ENCODE data around the gene MDM2. TPM values are rescaled to one million over a fixed set of nuclear protein-coding genes. Genes with fewer than 3 reads are reported as not detected.
"Not testable (repeated sequence)": the region's sequence is repeated elsewhere in the genome, so short reads cannot be mapped to it uniquely, and the experiment has no call there.

Gene MDM2
- total and polyA plus RNA-seq, 3 donors from 2014 or later: 28.8 to 56.1 (median 40.6) TPM

GRCh38 chr12:68863886-68864454, 56.0 kb downstream of the MDM2 start:
- TF ChIP-seq CTCF (IDR thresholded peaks at IDR 0.05): peak; percentile 24 to 52 (median 38)
- intact Hi-C loops (cut with DNase I; ENCODE audit: low total_unique reads); DNase-seq; H3K4me1 ChIP-seq; H3K9me3 ChIP-seq; H3K4me3 ChIP-seq; H3K36me3 ChIP-seq (ENCODE audit: low read depth, missing control alignments); H3K27me3 ChIP-seq; H3K27ac ChIP-seq: not testable (repeated sequence)
- 78 to 85% methylated on average over 8 of the region's 8 CpGs for WGBS, 2 donors

GRCh38 chr12:68864604-68865003, 56.6 kb downstream of the MDM2 start:
- Histone ChIP-seq H3K4me3 (no peak overlapping the region), H3K27ac (no peak overlapping the region), H3K9me3 (no peaks in the 10 kb centered on the region), H3K27me3 (no peaks in the 10 kb centered on the region), H3K4me1 (no peaks in the 10 kb centered on the region), H3K36me3 (ENCODE audit: low read depth, missing control alignments) (no peaks in the 10 kb centered on the region)
- TF ChIP-seq CTCF (IDR thresholded peaks at IDR 0.05) (no peak), POLR2A (IDR thresholded peaks at IDR 0.05) (no peak)
- DNase-seq: no peak
- 91 to 95% methylated on average over 3 of the region's 3 CpGs for WGBS, 2 donors
- intact Hi-C loops (cut with DNase I; ENCODE audit: low total_unique reads): no loop called here

GRCh38 chr12:68865399-68866164, 57.6 kb downstream of the MDM2 start:
- Histone ChIP-seq H3K27me3 (no peaks in the 10 kb centered on the region), H3K36me3 (ENCODE audit: low read depth, missing control alignments) (no peaks in the 10 kb centered on the region), H3K27ac (no peak overlapping the region), H3K4me3 (no peak overlapping the region), H3K4me1 (no peaks in the 10 kb centered on the region), H3K9me3 (no peaks in the 10 kb centered on the region)
- intact Hi-C loops (cut with DNase I; ENCODE audit: low total_unique reads): no loop called here
- TF ChIP-seq CTCF (IDR thresholded peaks at IDR 0.05) (no peak), POLR2A (IDR thresholded peaks at IDR 0.05) (no peak)
- 86 to 91% methylated on average over 7 to 9 of the region's 9 CpGs for WGBS, 2 donors
- DNase-seq: no peak

- Histone ChIP-seq H3K9me3 (no peaks in the 10 kb centered on the region), H3K4me1 (no peaks in the 10 kb centered on the region), H3K27ac (no peak overlapping the region), H3K36me3 (ENCODE audit: low read depth, missing control alignments) (no peaks in the 10 kb centered on the region), H3K4me3 (no peak overlapping the region), H3K27me3 (no peaks in the 10 kb centered on the region)
- no peak for DNase-seq
- 73 to 74% methylated on average over 6 of the region's 6 CpGs for WGBS, 2 donors
- intact Hi-C loops (cut with DNase I; ENCODE audit: low total_unique reads): no loop called here
- no peak for TF ChIP-seq CTCF (IDR thresholded peaks at IDR 0.05)
- TF ChIP-seq POLR2A (IDR thresholded peaks at IDR 0.05): no peak
These were observed 59.0 kb downstream of the MDM2 start for GRCh38 chr12:68866950-68867349.

GRCh38 chr12:68867606-68868005, 59.6 kb downstream of the MDM2 start:
- H3K27ac ChIP-seq: no peak overlapping the region
- no peaks in the 10 kb centered on the region for H3K27me3 ChIP-seq
- DNase-seq: no peak
- WGBS, 2 donors: 78 to 90% methylated on average over 5 of the region's 5 CpGs
- TF ChIP-seq POLR2A (IDR thresholded peaks at IDR 0.05) (no peak), CTCF (IDR thresholded peaks at IDR 0.05) (no peak)
- intact Hi-C loops (cut with DNase I; ENCODE audit: low total_unique reads): no loop called here
- no peaks in the 10 kb centered on the region for H3K4me1 ChIP-seq
- no peaks in the 10 kb centered on the region for H3K9me3 ChIP-seq
- H3K4me3 ChIP-seq: no peak overlapping the region
- H3K36me3 ChIP-seq (ENCODE audit: low read depth, missing control alignments): no peaks in the 10 kb centered on the region
